Measurements from ENCODE around the gene ADARB1. TPM values are rescaled to one million over a fixed set of nuclear protein-coding genes. Genes with fewer than 3 reads are reported as not detected.

ADARB1 gene
- total RNA-seq, 1 experiment from 2014 or later: 15.8 TPM

GRCh38 chr21:45041984-45042663 is 32.3 kb upstream of the ADARB1 start:
- no peaks in the 10 kb centered on the region for H3K79me1 ChIP-seq (ENCODE audit: insufficient read depth, low read depth, low read length, poor library complexity, severe bottlenecking)
- H3T11ph ChIP-seq (ENCODE audit: low read length): no peak overlapping the region
- no peak overlapping the region for H3K27ac ChIP-seq (ENCODE audit: insufficient read length, low read depth, low read length)
- no peak overlapping the region for H2BK20ac ChIP-seq (ENCODE audit: low read depth, low read length, poor library complexity, severe bottlenecking)
- no peak for DNase-seq
- no peak overlapping the region for H2AK5ac ChIP-seq (ENCODE audit: insufficient read length, low read length)
- peak overlapping the region; percentile 53 for H4K8ac ChIP-seq (replicated peaks; ENCODE audit: insufficient read length, low read depth, low read length)
- H3K4me1 ChIP-seq (ENCODE audit: insufficient read depth, low read length): no peaks in the 10 kb centered on the region
- no peaks in the 10 kb centered on the region for H3K27me3 ChIP-seq (ENCODE audit: insufficient read depth, low read length)
- no peak overlapping the region for H3K4ac ChIP-seq (ENCODE audit: low read depth, low read length)
- 100% methylated on average over 6 of the region's 7 CpGs for WGBS (ENCODE audit: extremely low coverage, insufficient read length, low lambda C conversion rate)
- H2AFZ ChIP-seq (ENCODE audit: low read length): no peak overlapping the region
- no peak overlapping the region; a peak in 1 of 5 replicates for H3K4me3 Mint-ChIP-seq
- H3K27ac Mint-ChIP-seq: peak overlapping the region in 1 of 3 experiments; percentile 10; a peak in 2 of 7 replicates
- no peak overlapping the region for H3K9ac ChIP-seq (ENCODE audit: extremely low read depth, insufficient read length, low read length)
- H3K36me3 Mint-ChIP-seq (ENCODE audit: insufficient read depth in 1 of 3, low read depth in 3 of 3): peaks cover 2 to 4% (median 3%) of the 10 kb centered on the region in 3 experiments; a peak in 5 of 7 replicates
- no peaks in the 10 kb centered on the region for H3K9me3 ChIP-seq (ENCODE audit: control insufficient read depth, low read depth, low read length)
- H3K27me3 Mint-ChIP-seq (ENCODE audit: low read depth): peaks cover 27% of the 10 kb centered on the region
- no peaks in the 10 kb centered on the region for H3K4me1 Mint-ChIP-seq
- H4K5ac ChIP-seq (ENCODE audit: insufficient read length, low read depth, low read length): no peak overlapping the region
- H3K23ac ChIP-seq (ENCODE audit: insufficient read length, low read depth, low read length): no peak overlapping the region
- no peaks in the 10 kb centered on the region for H4K20me1 ChIP-seq (ENCODE audit: control insufficient read depth, insufficient read depth, insufficient read length)
- H2BK15ac ChIP-seq (ENCODE audit: low read depth, low read length): no peak overlapping the region
- H3K79me2 ChIP-seq (ENCODE audit: insufficient read depth, low read length): no peaks in the 10 kb centered on the region
- no peak overlapping the region for H2BK120ac ChIP-seq (ENCODE audit: low read depth, low read length, poor library complexity, severe bottlenecking)
- H3K9me3 Mint-ChIP-seq: peaks cover 12 to 16% of the 10 kb centered on the region in 2 experiments
- no peak overlapping the region for H3K56ac ChIP-seq (ENCODE audit: insufficient read length, low read depth, low read length)
- no peak overlapping the region for H4K91ac ChIP-seq (ENCODE audit: insufficient read length, low read depth, low read length)
- no peaks in the 10 kb centered on the region for H3K23me2 ChIP-seq (ENCODE audit: insufficient read length, low read depth, low read length, poor library complexity, severe bottlenecking)
- no peak for TF ChIP-seq CTCF (conservative IDR thresholded peaks at IDR 0.05)
- H2BK12ac ChIP-seq (ENCODE audit: insufficient read length, low read depth, low read length): no peak overlapping the region
- H3K4me2 ChIP-seq (ENCODE audit: insufficient read depth, insufficient read length, low read length): no peak overlapping the region
- no peak overlapping the region for H3K14ac ChIP-seq (ENCODE audit: insufficient read depth, low read length)
- peak overlapping the region; percentile 22 for H3K18ac ChIP-seq (ENCODE audit: insufficient read length, low read depth, low read length)
- H2BK5ac ChIP-seq (ENCODE audit: insufficient read length, low read length): no peak overlapping the region
